HG03196 (cell line): ENCODE data around the gene ZNF594.
"Not testable (repeated sequence)": the region's sequence is repeated elsewhere in the genome, so short reads cannot be mapped to it uniquely, and the experiment has no call there.

Experiments used
- ATAC-seq: cut with Tn5 transposase; IDR thresholded peaks from one replicate; pipeline ENCODE4 v1.9.1; 2021; ENCODE audit not compliant: unreplicated experiment

Gene ZNF594

DNA sequence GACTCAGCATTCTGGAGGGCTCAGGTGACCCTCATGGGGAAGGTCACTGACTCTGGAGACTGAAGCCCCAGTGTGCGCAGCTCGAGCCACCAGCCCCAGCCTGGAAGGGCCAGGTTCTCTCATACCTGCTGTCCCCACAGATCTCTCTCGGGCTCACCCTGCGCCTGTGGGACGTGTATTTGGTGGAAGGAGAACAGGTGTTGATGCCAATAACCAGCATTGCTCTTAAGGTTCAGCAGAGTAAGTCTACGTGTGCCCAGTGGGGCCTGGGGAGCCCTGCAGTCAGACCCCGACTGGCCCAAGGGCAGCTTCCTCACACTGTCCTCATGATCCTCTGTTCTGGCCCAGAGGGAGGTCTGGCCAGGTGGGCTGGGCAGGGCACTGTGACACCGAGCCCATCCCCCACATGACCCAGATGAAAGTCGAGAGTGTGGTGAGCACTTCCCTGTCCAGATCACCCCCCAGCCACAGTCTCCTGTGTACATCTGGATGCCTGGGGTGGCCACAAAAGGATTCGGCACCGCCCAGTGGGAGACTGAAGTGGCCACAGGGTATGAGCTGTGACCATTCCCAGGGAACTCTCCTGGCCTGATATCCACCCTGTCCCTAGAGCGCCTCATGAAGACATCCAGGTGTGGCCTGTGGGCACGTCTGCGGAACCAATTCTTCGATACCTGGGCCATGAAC lies 54.0 kb downstream of the ZNF594 start:
- ATAC-seq = not testable (repeated sequence)

DNA sequence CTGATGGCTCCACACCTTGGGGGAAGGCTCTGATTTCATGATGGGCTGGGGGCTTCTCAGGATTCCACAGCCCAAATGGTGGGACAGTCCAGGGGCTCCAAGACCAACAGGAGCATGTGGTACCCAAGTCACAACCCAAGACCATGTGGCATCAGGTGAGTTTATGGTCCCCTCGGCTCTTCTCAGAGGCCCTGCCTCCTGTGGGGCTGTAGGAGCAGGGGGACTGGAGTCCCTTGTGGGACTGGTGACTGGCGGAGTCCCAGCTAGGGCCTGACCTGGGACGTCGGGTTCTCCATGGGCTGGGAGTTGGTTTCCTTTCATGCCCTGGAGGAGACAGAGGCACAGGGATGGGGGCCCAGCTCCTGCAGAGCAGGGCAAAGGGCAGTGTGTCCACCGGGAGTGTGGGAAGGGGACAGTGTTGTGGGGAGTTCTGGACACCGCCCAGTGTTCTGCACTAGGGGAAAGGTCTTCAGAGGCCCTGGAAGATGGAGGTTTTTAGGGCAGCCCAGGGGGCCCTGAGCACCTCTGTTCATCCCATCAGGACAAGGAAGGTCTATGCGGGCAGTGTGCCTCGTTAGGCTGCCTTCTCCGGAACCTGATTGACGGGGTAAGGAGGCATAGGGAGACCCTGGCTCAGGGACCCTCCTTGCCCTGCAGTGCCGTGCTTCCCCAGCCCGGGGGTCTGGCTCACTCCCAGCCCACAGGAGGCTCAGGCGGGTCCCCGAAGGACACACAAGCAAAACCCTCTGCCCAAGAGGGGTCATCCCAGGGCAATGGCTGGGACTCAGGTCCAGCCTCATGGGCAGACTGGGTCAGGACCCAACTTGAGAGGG lies 54.9 kb downstream of the ZNF594 start:
- not testable (repeated sequence) for ATAC-seq

DNA sequence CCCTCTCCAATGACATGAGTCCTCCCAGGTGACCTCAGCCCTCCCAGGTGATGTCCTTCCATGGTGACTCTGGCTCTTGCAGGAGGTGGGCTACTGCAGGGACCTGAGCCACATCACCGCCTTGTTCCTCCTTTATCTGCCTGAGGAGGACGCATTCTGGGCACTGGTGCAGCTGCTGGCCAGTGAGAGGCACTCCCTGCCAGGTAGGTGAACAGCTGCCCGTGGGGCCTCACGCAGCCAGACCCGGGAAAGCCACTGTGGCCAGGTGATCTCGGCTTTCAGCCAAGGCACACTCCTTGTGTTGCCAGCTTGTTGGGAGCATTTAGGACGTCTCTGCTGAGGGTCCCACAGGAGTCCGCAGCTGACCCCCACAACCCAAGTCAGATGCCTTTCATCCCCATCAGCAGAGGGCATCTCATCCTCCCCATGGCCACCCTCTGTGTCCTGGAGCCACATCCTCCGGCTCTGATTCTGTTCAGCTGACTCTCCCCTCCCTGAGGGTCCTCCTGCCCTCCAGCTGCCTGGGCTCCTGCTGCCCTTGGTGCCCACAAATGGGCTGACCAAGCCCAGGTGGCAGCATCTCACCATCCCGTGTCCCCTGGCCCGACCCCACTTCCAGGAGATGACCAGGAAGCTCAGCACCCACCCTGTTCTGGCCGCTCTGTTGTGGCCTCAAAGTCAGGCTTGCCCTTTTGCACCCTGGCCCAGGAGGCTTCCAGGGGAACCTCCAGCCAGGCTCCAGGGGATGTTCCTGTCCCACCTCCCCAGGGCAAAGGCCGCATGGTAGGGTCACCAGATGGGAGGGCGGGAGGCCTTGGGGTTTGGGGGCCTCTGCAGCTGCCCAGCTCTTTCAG lies 55.7 kb downstream of the ZNF594 start:
- no peak for ATAC-seq

DNA sequence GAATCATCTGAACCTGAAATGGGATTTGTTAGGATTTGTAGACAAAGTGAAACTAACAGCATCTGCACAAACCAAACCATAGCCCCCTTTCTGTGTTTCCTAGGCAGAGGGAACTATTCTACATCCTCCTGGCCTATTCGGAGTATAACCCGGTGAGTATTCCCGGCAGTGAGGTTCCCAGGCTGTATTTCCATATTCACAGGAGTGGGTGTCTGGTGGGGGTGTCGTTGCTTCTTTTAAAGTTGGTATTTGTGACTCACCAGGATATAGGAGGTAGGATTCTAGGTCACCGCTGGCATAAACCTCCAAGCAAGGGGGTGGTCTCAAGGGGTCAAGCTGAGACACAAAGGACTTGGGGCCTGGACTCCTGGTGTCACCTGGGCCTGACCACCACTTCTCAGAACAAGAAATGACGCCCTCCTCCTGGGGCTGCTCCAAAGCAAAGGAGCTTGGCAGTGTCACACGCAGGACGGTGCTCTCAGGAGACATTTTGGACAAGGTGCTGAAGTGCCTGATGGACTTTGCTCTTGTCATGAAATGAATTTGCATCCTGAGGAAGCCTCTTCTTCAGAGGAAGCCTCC lies 56.4 kb downstream of the ZNF594 start:
- ATAC-seq = not testable (repeated sequence)

DNA sequence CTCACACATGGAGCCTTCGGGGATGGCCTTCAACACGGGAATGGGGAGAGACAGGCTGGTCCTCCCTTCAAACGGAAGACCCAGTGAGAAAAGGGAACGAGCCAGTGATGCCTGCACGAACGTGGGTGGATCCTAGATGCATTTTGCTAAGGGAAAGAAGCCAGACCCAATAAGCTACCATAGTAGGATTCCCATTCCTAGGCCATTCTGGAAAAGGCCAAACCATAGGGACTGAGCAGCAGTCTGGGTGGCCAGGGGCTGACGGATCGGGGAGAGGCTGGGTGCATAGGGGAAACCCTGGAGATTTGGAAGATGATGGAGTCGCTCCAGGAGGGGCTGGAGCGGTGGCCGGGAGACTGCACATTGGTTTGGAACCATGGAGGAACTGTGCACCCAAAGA lies 57.1 kb downstream of the ZNF594 start:
- not testable (repeated sequence) for ATAC-seq

DNA sequence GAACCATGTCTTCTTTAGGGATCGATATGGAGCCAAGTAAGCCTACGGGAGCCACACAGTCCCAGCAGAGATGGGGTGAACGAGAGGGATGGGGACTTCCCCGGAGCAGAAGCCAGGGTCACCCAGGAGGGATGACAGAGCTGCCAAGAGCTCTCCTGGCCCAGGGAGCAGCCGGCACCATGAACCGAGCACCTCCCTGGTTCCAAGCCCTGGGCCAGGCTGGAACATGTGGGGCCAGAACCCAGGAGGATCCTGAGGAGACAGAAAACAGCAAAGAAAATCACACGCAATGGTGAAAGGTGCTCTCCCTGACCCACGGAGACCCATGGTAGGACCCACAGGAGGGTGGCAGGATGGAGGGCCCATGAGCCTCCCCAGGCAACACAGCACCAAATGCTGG lies 57.7 kb downstream of the ZNF594 start:
- ATAC-seq = not testable (repeated sequence)

DNA sequence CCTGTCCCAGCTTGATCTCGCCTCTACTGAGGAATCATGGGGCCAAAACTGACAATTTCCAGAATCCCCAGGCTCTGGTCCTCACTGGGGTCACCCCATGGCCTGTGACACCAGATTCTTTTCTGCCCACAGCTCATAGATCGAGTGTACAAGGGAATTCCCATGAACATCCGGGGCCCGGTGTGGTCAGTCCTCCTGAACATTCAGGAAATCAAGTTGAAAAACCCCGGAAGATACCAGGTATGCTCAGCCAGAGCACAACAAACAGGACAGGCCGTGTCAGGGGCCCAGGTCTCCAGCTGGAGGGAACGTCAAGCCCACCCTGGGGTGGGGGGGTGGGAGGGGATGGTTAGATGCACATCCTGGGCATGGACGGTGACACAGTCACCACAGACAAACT lies 58.4 kb downstream of the ZNF594 start:
- no peak for ATAC-seq

DNA sequence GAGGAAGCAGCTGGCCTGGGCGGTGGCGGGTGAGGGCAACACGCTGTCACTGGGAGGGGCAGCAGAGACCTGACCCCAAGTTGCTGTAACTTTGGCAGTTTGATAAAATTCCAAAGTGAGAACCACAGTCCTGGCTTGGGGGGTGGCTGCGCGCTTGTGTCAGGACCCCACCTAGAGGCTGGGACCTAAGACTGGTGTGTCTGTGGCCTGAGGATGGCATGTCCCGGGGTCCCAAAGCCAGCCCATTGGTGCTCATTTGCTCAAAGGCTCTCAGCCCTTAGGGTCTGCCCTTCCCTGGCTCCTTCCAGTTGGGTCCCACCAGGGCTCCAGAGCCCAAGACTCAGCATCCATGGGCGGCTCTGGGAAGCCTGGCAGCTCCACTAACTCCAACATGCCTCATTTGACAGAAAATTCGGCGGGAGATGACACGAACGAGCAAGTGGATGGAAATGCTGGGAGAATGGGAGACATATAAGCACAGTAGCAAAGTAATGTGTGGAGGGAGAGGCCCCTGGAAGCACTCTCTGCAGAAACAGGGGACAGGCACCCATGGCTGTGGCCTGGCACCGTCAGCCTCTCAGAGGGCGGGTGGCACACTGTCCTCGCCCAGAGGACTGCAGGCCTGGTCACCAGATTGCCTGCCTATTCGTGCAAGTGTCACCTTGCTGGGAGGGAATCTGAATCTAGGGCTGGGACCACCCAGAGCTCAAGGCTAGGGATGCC lies 59.0 kb downstream of the ZNF594 start:
- not testable (repeated sequence) for ATAC-seq

DNA sequence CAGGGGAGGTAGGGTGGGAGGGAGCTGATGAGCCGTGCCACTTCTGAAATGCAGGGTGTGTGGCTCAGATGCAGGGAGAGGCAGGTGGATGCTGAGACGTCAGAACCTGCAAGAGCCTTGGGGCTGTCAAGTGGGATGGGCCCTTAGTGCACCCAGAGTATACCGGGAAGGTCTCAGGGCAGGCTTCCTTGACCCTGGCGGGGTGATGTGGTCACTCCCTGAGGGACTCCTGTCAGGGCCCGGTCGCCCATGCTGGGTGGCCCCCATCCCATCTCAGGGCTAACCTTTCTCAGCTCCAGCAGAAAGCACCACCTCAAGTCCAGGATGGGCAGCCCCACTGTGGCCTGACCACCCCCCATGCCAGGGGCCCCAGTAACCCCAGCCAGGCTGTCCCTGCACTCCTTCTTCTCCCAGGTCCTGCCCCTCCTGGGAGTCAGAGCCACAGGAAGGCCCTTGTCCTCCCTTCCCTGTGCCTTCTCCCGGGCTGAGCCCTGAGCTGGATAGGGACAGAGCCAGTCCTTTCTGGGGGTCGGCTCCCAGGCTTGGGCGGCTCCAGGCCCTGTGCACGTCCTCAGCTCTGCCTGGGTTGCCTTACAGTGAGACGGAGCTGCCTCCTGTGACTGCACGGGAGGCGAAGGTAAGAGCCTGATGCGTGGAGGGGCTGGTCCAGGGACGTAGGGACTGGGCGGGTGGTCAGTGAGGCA lies 59.7 kb downstream of the ZNF594 start:
- ATAC-seq = not testable (repeated sequence)

DNA sequence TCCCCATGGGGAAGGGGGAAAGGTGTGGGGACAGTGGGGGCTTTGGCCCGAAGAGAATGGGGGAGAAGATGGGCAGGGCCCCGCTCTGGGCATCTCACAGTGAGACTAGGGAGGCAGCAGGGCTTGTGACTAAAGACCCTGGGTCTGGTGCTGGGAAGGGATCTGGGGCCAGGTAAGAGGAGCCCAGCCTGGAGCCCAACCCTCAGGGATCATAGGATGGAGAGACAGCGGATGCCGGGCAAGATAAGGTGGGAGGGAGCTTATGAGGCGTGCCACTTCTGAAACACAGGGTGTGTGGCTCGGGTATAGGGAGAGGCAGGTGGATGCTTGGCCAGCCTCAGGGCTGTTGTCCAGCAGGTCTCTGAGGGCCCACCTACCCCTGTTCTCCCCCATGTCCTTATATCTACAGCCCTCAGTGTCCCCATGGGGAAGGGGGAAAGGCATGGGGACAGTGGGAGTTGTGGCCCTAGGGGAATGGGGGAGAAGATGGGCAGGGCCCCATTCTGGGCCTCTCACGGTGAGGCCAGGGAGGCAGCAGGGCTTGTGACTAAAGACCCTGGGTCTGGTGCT lies 60.4 kb downstream of the ZNF594 start:
- ATAC-seq = no peak

DNA sequence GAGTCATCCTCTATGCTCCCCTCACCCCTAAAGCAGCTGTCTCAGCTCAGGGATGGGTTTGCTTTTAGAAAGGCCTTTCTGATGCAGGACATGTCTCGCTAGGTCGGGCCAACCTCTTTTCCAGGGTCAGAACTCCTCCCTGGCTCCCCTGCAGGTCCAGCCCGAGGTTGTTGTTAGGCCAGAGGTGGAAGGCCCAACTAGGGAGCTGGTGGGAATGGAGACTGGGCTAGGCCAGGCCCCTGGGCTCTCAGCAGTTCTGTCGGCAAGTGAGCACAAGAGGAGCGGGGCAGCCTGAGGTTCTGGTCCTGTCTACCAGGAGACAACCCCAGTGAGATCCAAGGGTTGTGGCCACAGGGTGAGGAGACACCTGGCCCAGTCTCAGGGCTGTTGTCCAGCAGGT lies 61.0 kb downstream of the ZNF594 start:
- ATAC-seq = not testable (repeated sequence)

DNA sequence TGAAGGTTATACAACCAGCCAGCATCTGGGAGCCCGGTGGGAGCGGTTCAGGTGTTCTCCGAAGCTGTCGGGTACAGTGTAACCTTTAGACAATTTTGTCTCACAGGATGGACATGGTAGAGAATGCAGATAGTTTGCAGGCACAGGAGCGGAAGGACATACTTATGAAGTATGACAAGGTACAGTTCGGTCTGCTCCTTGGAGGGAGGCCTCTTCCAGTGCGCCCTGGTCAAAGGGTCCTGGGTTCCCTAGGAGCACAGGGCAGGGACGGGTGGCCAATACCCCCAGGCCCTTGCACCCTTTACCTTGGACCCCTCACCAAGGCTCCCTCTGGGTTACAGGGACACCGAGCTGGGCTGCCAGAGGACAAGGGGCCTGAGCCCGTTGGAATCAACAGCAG lies 61.4 kb downstream of the ZNF594 start:
- ATAC-seq = not testable (repeated sequence)

DNA sequence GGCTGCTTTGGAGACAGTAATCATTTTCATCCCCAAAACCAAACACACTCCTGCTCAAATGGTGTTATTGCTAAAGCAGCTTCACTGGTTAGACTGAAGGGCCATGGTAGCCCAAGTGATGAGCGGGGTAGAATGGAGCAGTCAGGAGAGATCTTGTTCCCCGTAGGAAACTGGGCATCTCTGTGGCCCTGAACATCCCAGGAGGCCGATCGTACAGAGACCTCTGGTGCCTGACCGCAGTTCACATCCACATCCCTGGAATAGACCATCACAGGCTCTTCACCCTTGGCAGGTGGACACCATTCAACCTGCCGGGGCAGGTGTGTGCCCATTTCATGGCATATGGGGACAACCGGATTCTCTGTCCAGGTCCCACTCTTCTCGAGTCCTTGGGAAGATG lies 61.9 kb downstream of the ZNF594 start:
- ATAC-seq = not testable (repeated sequence)
